Heart left ventricle (tissue), 16 donors: ENCODE measurements around the gene RNF187. TPM values are rescaled to one million over a fixed set of nuclear protein-coding genes. Genes with fewer than 3 reads are reported as not detected.

Experiments
- ATAC-seq, 4 donors: fragments of 200-7000 bp; cut with Tn5 transposase; one replicate each; pipeline ENCODE4 v1.9.1; 2020 to 2022; ENCODE audit warnings: moderate library complexity in 4 of 4, mild to moderate bottlenecking in 3 of 4, moderate number of reproducible peaks in 1 of 4
- DNase-seq, 5 donors: peaks; one replicate each; pipeline ENCODE4 v3.0.0-alpha.2; 2020
- H3K27ac ChIP-seq, 12 donors: fragments of 200-600 bp; sonication (generic) in 4 of 12; one replicate each; pipeline versions ENCODE4 v1.5.0 to v1.8.0; 2016 to 2022; ENCODE audit warnings: mild to moderate bottlenecking in 2 of 12
- H3K27me3 ChIP-seq, 9 donors: fragments of 200-600 bp; sonication (generic) in 2 of 9; one replicate each; pipeline versions ENCODE4 v1.5.1 to v1.8.0; 2016 to 2022; ENCODE audit warnings: mild to moderate bottlenecking in 3 of 9
- H3K36me3 ChIP-seq, 9 donors: fragments of 200-600 bp; sonication (generic) in 2 of 9; one replicate each; pipeline versions ENCODE4 v1.5.0 to v1.8.0; 2018 to 2022; ENCODE audit warnings: mild to moderate bottlenecking in 2 of 9
- H3K4me1 ChIP-seq, 12 donors: fragments of 200-600 bp; sonication (generic) in 4 of 12; one replicate each; pipeline versions ENCODE4 v1.5.0 to v1.8.0; 2016 to 2022; ENCODE audit warnings: mild to moderate bottlenecking in 3 of 12
- H3K4me3 ChIP-seq, 12 donors: fragments of 200-600 bp; sonication (generic) in 4 of 12; one replicate each; pipeline versions ENCODE4 v1.5.0 to v1.8.0; 2017 to 2022; ENCODE audit warnings: mild to moderate bottlenecking in 9 of 12, moderate library complexity in 4 of 12
- H3K9me3 ChIP-seq, 12 donors: fragments of 200-600 bp; sonication (generic) in 4 of 12; one replicate each; pipeline versions ENCODE4 v1.5.0 to v1.8.0; 2016 to 2022; ENCODE audit warnings: mild to moderate bottlenecking in 1 of 12
- POLR2A ChIP-seq, 2 donors: fragments of 450-650 bp; IDR thresholded peaks; one replicate each; pipeline ENCODE4 v1.6.1; 2017; ENCODE audit warnings: antibody characterized with exemption in 2 of 2, mild to moderate bottlenecking in 2 of 2, moderate library complexity in 2 of 2
- WGBS, 4 donors: extraction: QIAGEN DNeasy Blood & Tissue Kit in 2 of 4; methylation state at CpG; one replicate each; pipeline versions ENCODE4 v1.1.5 to v1.1.7; 2013 to 2018; 5-methylcytosine and 5-hydroxymethylcytosine counted together
- intact Hi-C, 10 donors: fragments of 100-400 bp; cut with DNase I; formaldehyde crosslinking; loops; one replicate each; pipeline versions ENCODE4 v1.11.1 to v1.14.2; 2022
- polyA plus RNA-seq, 2 donors: library from polyadenylated mRNA; stranded (reverse); fragments of 200-250 nt; gene quantifications; one replicate each; pipeline ENCODE4 v1.2.3, GENCODE V29; 2013
- total RNA-seq, 9 donors: library from RNA; depleted of rRNA in 2 of 9; stranded (reverse); fragments of >200 nt in 2 of 9; fragmentation: NEBNext Ultra II Directional in 3 of 9; extraction: Animal tissue kit (Norgen Biotek cat#: 25700) in 3 of 9; gene quantifications; one replicate each; pipeline versions ENCODE4 v1.1.0 to v1.2.4, GENCODE V29; 2016 to 2023
- TF ChIP-seq, protein P1 (sequence below), 12 donors: fragments of 200-600 bp; sonication (generic) in 4 of 12; IDR thresholded peaks; one replicate each; pipeline versions ENCODE4 v1.5.0 to v1.8.0; 2018 to 2022; ENCODE audit warnings: antibody characterized with exemption in 12 of 12, mild to moderate bottlenecking in 5 of 12
- donor health status: ischemic (EF 13 %, LVEDD 7.1; RV severe dilation, severe dysfunction).
- donor health status: healthy with polysubstance abuse.
- donor health status: DM: no; HTN: yes; CAD: no.
- donor health status: DM: no; HTN: no; CAD: no.
- donor health status: ischemic (EF 25% LVEDD 6.9; RV normal size, moderate dysfunction).
- donor health status: ischemic (EF 25% LVEDD 5.7; RV mildly dilated, moderate dysfunction).
- donor health status: healthy.
- donor health status: DM: yes; HTN: yes; CAD: no.
- donor health status: ischemic (EF 35%, LVEDD 5.7; RV mildly dilated, moderate dysfunction).
- donor health status: nonischemic (EF 11% LVEDD 7.7; RV severe dilation, severe dysfunction).
- donor health status: DM: yes; HTN: yes; CAD: no.
- donor health status: PGD.
- donor health status: ischemic (EF 29% LVEDD 5.4; RV normal size, mild dysfunction).
- donor health status: nonischemic (EF 23%, LVEDD 6.1; RV moderate dilation, normal function).

RNF187 gene
- total and polyA plus RNA-seq, 11 donors = 26.1 to 96.3 (median 70.6) TPM

GRCh38 chr1:228459091-228459993 lies 27.8 kb upstream of the RNF187 start:
- Histone ChIP-seq H3K9me3 (no peaks in the 10 kb centered on the region), H3K27ac (peak overlapping the region in 9 of 12 donors; percentile 85 to 96 (median 87)), H3K36me3 (peaks cover 0 to 3% (median 0%) of the 10 kb centered on the region in 9 donors), H3K4me3 (peak overlapping the region in 11 of 12 donors; percentile 19 to 79 (median 64)), H3K27me3 (peaks cover 15 to 58% (median 36%) of the 10 kb centered on the region in 9 donors), H3K4me1 (peaks cover 0 to 58% (median 19%) of the 10 kb centered on the region in 12 donors)
- TF ChIP-seq, protein P1, sequence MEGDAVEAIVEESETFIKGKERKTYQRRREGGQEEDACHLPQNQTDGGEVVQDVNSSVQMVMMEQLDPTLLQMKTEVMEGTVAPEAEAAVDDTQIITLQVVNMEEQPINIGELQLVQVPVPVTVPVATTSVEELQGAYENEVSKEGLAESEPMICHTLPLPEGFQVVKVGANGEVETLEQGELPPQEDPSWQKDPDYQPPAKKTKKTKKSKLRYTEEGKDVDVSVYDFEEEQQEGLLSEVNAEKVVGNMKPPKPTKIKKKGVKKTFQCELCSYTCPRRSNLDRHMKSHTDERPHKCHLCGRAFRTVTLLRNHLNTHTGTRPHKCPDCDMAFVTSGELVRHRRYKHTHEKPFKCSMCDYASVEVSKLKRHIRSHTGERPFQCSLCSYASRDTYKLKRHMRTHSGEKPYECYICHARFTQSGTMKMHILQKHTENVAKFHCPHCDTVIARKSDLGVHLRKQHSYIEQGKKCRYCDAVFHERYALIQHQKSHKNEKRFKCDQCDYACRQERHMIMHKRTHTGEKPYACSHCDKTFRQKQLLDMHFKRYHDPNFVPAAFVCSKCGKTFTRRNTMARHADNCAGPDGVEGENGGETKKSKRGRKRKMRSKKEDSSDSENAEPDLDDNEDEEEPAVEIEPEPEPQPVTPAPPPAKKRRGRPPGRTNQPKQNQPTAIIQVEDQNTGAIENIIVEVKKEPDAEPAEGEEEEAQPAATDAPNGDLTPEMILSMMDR (IDR thresholded peaks at IDR 0.05) = peak; percentile 40 to 76 (median 64)
- no peak for TF ChIP-seq POLR2A (IDR thresholded peaks at IDR 0.05)
- ATAC-seq (peak in 3 of 4 donors; percentile 31 to 46 (median 36)), DNase-seq (peak; percentile 43 to 69 (median 47))
- intact Hi-C loops = loop anchor here in 2 of 10 donors (2.0 to 10.0 kb wide), 4 partner anchors 27 to 245 kb away; partner anchors contain the start of genes RNF187 (in 1 of the 2) and TRIM11 (in 1 of the 2)
- WGBS, 4 donors = 8 to 11% (median 9%) methylated on average over 39 to 41 of the region's 41 CpGs

GRCh38 chr1:228460821-228461220 lies 26.4 kb upstream of the RNF187 start:
- ATAC-seq = no peak
- 78 to 89% (median 86%) methylated on average over 2 of the region's 2 CpGs for WGBS, 4 donors
- H3K27me3 ChIP-seq = peaks cover 16 to 70% (median 47%) of the 10 kb centered on the region in 9 donors
- TF ChIP-seq POLR2A (IDR thresholded peaks at IDR 0.05) = no peak
- TF ChIP-seq, protein P1 (IDR thresholded peaks at IDR 0.05) = no peak
- no peak overlapping the region for H3K27ac ChIP-seq
- no peak for DNase-seq
- intact Hi-C loops = no loop called here
- H3K4me3 ChIP-seq = no peak overlapping the region
- no peaks in the 10 kb centered on the region for H3K9me3 ChIP-seq
- H3K4me1 ChIP-seq = peaks cover 0 to 55% (median 19%) of the 10 kb centered on the region in 12 donors
- no peaks in the 10 kb centered on the region for H3K36me3 ChIP-seq

DNA sequence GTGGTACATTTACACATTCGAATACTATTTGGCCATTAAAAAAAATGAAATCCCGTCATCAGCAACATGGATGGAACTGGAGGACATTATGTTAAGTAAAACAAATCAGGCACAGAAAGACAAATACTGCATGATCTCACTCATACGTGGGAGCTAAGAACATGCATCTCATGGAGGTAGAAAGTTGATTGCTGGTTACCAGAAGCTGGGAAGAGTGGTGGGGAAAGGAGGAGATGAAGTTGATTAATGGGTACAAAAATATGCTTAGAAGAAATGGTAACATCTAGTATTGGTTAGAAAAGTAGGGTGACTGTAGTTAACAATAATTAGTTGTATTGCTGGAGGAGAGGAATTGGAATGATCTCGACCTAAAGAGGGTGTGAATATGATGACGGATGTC lies 24.6 kb upstream of the RNF187 start:
- no peak for ATAC-seq
- no peak for DNase-seq
- Histone ChIP-seq H3K4me1 (peaks cover 0 to 38% (median 15%) of the 10 kb centered on the region in 12 donors), H3K36me3 (no peaks in the 10 kb centered on the region), H3K27ac (no peak overlapping the region), H3K27me3 (peaks cover 16 to 79% (median 60%) of the 10 kb centered on the region in 9 donors), H3K9me3 (no peaks in the 10 kb centered on the region), H3K4me3 (no peak overlapping the region)
- 78 to 85% (median 85%) methylated on average over 5 of the region's 5 CpGs for WGBS, 4 donors
- TF ChIP-seq, protein P1 (IDR thresholded peaks at IDR 0.05) = no peak
- no peak for TF ChIP-seq POLR2A (IDR thresholded peaks at IDR 0.05)
- intact Hi-C loops = no loop called here

DNA sequence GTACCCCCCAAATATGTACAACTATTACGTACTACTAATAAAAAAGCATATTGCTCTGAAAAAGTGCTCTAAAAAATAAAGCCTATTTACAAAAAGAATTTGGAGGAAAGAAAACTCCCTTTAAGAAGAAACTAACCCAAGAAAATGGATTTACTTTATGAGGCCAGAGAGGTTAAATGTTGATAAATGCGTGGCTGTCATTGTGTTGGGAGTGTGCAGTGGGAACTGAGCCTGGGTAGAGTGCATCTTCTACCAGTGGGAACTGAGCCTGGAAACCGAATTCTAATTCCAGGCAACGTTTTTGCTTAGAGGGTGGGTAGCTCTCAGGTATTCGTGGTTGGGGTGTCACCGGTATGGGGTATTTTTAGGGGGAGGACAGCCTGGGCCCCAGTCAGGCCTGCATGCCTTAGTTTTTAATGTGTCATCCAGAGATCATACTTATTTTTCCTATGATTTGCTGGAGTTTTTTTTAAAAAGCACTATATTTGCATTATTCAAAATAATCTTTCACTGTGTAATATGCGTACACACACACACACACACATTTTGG lies 24.1 kb upstream of the RNF187 start:
- intact Hi-C loops = no loop called here
- Histone ChIP-seq H3K36me3 (no peaks in the 10 kb centered on the region), H3K4me3 (peak overlapping the region in 1 of 12 donors; percentile 51), H3K9me3 (no peaks in the 10 kb centered on the region), H3K27ac (no peak overlapping the region), H3K27me3 (peaks cover 16 to 83% (median 62%) of the 10 kb centered on the region in 9 donors), H3K4me1 (peaks cover 0 to 37% (median 15%) of the 10 kb centered on the region in 12 donors)
- DNase-seq (no peak), ATAC-seq (no peak)
- 59 to 70% (median 67%) methylated on average over 7 of the region's 7 CpGs for WGBS, 4 donors
- no peak for TF ChIP-seq POLR2A (IDR thresholded peaks at IDR 0.05)
- TF ChIP-seq, protein P1 (IDR thresholded peaks at IDR 0.05) = no peak
